Embryonic facial prominence (tissue), 1 donor: Measurements from ENCODE around the gene ARG2.

Experiments used
- DNase-seq: peaks from one replicate; pipeline ENCODE4 v3.0.0-alpha.2; 2016; ENCODE audit errors: extremely low spot score

Gene ARG2

DNA sequence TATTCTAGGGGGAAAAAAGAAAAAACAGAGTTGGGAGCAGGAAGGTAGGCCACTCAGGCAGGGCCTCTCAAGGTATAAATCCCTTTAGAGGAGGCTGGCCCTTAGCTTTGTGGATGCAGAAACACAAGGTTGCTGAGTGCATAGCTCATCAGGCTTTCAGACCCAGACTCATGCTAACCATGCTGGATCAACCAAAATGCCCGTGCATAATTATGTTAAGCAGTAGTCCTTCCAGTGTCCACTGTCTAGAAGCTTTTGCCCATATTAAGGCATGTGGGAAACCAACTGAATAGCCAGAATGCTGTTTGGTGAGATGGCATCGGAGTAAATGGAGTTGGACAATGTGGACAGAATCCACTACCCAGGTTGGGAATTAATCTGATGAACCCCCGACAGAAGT lies 18.9 kb downstream of the ARG2 start:
- DNase-seq = no peak

DNA sequence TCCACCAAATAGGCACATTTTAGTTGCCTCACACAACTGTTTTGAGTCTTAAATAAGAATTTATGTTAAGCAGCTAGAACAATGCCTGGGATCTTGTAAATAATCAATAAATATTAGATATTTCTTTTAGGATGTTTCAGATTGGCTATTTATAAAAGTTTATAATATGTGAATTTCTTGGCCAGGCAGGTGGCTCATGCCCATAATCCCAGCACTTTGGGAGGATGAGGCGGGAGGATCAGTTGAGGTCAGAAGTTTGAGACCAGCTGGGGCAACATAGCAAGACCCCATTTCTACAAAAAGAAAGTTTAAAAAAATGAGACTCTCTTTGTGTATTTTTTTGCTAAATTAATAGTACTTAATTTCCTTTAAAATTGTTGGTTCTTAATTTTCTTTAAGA lies 21.8 kb downstream of the ARG2 start:
- DNase-seq = no peak

DNA sequence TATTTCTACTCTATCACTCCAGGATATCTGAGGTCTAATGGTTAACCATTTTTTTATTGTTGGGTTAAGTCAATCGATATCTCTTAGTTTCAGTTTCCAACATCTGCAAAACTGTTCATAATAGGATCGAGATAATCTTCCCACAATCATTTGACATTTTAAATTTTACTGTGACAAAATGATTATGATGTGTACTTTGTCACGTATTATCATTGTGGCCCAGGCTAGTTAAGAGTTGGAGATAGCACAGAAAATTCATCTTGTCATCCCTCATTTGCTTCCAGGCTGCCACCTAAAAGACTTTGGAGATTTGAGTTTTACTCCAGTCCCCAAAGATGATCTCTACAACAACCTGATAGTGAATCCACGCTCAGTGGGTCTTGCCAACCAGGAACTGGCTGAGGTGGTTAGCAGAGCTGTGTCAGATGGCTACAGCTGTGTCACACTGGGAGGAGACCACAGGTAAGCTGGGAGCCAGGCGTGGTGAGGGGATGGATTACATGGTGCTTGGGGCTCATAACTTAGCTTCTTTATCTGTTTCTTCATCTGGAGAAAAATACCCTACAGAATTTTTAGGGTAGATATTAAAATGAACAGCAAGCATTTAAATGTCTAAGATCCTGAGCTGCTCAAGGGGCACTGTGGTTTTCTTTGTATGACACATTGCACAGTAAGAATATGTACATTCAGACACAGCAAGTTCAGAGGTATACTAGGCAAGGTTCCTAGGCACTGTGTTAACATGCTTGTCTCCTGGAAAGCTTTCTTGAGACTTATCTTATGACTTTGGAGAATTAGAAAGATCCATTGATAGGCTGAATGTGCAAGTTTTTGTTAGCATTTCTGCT lies 22.4 kb downstream of the ARG2 start:
- no peak for DNase-seq

DNA sequence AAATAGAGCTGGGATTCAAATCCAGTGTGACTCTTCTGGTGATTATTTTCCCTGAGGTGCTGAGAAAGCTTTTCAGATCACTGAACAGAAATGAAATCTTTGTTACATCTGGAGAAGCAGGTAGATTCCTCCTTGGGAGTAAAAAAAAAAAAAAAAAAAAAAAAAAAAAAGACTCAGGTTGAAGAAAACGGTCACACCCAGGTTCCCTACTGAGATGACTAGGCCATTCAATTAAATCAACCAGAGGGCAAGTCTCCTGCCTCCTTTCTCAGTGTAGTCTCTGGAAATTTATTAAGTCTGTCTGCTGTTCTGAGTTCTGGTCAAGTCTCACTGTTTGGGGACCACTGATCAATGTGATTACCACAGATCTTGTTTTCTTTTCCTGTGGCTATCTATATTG lies 24.0 kb downstream of the ARG2 start:
- no peak for DNase-seq

DNA sequence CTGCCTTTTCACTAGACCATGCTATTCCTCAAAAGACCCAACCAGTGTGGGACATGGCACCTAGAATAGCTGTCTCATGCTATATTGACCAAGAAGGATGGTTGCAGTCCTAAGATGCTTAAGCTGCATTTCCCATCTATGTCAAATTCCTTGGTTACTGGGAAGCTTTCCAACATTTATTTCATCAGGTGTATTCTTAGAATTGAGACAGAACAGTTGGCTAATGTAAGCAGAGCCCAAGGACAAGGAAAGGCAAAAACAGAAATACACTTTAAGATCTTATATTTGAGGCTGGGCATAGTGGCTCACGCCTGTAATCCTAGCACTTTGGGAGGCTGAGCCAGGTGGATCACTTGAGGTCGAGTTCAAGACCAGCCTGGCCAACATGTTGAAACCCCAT lies 24.7 kb downstream of the ARG2 start:
- DNase-seq = no peak

DNA sequence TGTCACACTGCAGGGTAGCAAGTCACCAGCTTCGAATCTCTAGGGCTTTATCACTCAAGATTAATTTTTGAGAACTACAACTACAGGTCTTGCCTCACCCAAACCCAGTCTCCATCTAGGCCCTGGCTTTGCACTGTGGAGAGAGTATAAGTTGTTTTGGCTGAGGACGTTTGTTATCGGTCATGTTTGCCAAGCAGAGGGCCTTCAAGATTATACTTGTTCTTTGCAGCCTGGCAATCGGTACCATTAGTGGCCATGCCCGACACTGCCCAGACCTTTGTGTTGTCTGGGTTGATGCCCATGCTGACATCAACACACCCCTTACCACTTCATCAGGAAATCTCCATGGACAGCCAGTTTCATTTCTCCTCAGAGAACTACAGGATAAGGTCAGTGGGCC lies 25.7 kb downstream of the ARG2 start:
- DNase-seq = no peak

DNA sequence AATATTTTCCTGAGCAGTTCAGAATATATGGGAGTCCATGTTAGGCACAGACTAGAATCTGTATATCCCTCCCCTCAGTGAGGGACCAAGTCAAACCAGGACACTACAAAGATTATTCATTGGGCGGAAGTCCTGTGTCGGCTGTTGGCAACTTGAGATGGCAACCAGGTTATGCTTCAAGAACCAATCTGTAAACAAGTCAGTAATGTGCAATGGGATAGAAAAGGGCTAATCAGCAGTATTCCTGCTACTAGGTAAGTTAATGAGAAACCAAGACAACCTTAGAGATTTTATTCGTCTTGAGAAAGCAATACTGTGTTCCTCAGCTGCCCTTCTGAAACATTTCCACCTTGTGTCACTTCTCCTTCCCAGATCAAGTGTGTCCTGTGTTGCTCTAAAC lies 26.4 kb downstream of the ARG2 start:
- DNase-seq = no peak

DNA sequence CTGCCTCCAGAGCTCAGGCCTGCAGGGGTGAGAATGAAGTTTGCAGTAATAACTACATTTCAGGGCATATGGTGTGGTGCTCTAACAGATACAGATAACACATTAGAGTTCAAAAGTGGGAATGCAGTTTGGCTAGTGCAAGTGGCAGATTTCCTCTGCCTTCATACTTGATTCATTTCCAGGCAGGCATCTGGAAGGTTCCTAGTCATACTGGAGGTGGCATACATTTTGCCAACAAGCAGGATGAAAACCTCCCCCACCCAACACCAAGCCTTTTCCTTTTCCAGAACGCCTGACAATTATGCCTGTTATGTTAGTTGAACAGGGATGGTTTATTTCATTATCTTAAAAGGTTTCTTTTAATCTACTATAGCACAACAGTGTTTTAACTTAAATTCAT lies 30.4 kb downstream of the ARG2 start:
- DNase-seq = no peak

DNA sequence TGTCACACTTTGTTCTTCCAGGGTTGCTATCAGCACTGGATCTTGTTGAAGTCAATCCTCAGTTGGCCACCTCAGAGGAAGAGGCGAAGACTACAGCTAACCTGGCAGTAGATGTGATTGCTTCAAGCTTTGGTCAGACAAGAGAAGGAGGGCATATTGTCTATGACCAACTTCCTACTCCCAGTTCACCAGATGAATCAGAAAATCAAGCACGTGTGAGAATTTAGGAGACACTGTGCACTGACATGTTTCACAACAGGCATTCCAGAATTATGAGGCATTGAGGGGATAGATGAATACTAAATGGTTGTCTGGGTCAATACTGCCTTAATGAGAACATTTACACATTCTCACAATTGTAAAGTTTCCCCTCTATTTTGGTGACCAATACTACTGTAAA lies 31.0 kb downstream of the ARG2 start:
- DNase-seq = no peak

DNA sequence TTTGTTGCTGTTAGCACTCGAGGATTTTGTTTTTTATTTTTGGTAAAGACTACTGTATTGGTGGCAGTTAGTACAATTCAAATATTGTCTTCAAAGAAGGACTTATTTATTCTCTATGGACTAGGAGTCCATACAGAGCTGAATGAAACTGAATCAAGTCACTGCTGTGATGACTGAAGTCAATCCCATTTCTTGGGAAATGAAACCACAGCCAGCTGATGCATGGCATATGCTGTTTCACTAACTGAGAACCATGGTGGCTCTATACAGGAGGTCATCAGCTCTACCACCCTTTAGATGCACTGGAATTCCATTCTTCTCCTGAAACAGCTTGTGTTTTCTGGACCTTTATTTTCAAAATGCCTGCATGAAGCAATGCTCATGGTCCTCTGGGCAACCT lies 32.5 kb downstream of the ARG2 start:
- no peak for DNase-seq

DNA sequence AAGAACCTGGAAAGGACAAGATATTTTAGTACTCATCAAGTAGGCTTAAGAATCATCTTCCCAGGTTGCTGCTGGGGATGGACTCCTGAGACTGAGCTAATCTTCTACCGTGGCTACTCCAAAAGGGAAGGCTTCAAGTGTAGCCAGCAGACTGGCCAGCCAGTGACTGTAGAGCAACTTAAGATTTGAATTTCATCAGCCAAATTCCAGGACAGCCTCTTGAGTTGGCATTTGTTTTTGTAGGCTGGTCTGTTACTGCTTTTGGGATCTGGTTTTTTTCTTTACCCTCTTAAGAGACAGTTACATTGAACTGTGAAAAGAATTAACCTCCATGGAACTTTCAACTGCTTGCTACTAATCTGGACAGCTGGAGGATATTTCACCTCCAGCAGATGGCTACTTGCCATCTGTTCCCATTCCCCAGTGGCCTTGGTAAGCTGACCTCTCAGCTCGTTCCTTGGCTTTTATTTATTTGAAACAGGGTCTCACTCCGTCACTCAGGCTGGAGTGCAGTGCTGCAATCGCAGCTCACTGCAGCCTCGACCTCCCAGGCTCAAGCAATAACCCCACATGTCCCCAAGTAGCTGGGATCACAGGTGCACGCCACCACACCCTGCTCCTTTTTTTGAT lies 34.0 kb downstream of the ARG2 start:
- no peak for DNase-seq

DNA sequence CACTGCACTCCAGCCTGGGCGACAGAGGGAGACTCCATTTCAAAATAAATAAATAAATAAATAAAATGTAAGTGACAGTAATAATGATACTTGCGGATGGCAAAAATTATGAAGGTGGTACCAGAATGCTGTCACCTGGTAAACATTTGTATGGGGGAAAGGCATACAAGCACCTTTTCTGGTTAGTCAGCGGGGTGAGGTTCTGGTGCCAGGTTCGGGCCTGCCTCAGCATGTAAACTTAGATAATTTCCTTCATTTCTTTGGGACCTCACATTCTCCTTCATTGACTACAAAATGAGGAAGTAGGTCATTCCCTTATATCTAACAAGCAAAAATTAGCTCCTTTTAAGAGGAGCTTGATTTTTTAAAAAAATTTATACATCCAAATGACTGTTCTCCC lies 43.9 kb downstream of the ARG2 start:
- no peak for DNase-seq

DNA sequence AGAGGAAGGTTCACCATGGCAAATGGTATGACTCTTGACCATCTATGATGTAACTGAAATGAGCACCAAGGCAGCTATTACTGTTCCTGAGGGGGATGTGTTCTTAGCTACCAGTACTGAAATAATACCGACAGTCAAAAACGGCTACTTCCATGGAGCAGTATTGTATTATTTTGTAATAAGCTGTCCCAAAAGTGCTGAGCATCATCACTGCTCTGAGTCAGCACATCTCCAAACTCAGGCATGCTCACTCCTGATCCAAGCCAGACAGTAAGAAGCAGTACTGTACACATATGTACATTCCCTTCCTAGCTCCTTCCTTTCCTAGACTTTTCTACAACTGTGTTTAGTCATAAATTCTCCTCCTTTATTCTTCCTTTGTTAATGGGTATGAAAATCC lies 46.1 kb downstream of the ARG2 start:
- DNase-seq = no peak

DNA sequence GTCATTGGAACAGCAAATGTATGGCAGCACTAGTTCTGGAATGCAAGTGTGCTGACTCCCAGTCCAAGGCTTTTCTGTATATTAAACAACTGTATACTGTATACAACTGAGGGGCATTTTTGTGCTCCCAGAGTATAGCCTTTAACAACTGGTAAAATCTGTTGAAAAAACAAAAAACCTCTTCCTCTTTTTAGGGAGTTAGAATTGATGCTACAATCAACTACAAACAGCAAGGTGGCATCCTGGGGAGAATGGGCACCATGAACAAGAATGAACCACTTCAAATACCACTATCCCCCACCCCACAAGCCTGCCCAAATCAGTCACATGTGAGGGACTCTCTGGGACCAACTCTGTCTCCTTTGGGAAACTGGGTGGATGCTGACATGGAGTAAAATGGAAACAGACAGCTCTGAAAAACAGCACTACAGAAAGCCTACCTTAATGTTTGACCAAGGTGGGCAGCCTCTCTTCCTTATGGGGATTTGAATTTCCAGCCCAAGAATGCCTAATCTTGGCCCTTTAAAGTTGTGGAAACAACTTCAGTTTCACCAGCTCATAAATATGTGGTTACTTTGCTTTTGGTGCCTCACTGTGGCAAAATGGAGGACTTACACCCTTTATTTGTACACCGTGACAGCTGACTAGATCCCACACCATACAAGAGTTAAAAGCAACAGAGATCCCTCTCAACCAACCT lies 47.2 kb downstream of the ARG2 start:
- no peak for DNase-seq

DNA sequence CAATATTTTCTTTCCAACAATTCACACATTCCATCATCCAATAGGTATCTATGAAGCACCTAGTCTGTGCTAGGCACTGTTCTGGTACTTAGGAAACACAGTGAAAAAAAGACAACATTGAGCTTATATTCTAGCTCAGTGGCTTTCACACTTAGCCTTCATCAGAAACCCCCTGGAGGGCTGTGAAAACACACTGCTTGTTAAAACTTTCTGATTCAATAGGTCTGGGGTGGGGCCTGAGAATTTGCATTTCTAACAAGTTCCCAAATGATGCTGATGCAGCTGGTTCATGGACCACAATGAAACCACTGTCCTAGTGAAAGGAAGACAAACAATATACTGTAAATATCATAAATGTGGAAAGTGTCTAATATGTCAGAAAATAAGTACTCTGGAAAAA lies 48.8 kb downstream of the ARG2 start:
- no peak for DNase-seq

DNA sequence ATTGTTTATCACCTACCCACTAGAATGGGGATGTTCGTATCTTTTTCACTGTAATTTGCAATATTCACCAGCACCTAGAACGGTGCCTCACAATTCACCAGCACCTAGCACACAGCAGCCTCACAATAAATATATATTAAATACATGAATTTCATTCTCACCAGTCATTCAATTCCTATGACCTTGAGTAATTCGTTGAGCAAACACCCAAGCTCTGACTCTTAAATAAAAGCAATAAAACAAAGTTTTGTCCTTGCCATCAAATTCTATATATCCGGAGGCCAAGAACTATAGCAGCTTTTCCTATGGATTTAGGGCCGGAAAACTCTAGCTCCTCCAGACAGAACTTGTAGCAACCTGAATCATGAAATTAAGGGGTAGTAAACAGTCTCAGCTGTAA lies 53.7 kb downstream of the ARG2 start:
- DNase-seq = no peak

DNA sequence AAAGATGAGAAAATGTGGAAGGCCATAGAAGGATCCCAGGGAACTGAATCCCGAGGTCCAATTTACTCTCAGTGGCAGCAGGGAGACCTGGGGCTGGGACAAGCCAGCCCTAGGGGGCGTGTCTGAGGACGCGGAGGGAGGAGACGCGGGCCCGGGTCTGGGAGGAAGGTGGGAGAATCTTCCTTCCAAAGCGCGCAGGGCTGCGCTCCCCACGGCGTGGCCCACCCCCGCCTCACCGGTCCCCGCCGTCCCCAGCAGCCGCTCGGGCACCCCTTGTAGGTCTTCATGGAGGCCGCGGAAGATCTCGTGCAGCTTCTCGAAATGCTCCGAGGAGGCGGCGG lies 54.4 kb downstream of the ARG2 start:
- no peak for DNase-seq

DNA sequence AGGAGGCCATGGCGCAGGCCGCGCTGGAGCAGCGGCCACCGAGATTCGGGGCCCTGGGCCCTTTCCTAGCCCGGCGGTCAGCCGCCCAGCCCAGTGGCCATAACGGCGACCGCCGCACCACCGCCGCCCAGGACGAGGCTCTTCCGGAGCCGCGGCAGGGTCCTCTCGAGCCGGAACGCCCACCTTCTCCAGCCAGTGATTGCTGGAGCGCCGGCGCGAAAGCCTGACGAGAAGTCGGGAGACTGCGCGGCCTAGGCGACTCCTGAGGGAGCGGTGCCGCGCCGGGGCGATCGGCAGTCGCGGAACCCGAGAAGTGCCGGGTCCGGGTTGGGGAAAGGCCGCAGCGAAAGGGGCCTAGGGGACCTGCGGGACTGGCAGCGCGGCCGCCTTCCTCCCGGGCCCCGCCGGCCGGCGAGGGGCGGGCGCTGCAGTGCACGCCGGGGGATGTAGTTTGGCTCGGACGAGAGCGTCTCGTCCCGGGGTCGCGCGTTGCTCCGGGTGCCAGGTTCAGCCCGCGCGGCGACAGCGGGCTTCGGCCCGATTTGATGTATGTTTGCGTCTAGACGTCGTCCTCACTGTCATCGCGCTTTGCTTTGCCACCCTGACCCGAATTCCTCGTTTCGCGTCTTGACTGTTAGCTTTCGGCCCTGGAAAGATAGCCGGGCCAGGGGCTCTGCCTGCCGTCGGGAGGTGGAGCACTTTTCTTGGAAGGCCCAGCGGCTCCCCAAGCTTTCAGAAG lies 54.9 kb downstream of the ARG2 start, which contains the start of gene VTI1B:
Gene VTI1B (minus strand): TSS at position 153 of the 739 bp plus-strand sequence. CDS start 143 bp downstream, at position 10.
- DNase-seq = peak; percentile 69

DNA sequence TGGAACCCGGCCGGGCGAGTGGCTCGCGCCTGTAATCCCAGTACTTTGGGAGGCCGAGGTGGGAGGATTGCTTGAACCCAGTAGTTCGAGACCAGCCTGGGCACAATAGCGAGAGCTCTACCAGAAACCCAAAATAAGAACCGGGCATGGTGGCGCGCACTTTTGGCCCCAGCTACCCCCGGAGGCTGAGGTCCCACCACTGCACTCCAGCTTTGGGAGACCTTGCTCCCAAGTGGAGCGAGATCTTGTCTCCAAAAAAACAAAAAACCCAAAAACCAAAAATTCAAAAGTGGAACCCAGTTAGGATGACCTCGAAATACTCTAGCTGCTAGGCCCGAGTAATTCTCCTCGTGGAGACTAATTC lies 55.5 kb downstream of the ARG2 start:
- no peak for DNase-seq

DNA sequence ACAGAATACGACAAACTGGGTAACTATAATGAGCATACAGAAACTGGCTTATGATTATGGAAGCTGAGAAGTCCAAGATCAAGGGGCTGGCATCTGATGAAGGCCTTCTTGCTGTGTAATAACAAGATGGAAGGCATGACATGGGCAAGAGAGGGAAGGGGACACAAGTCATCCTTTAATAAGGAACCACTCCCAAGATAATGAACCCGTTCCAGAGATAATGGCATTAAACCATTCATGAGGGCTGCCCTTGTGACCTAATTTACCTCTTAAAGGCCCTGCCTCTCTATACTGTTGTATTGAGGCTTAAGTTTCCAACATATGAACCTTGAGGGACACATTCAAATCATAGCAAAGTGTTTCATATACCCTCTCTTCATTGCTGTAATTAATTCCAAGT lies 59.3 kb downstream of the ARG2 start:
- no peak for DNase-seq

DNA sequence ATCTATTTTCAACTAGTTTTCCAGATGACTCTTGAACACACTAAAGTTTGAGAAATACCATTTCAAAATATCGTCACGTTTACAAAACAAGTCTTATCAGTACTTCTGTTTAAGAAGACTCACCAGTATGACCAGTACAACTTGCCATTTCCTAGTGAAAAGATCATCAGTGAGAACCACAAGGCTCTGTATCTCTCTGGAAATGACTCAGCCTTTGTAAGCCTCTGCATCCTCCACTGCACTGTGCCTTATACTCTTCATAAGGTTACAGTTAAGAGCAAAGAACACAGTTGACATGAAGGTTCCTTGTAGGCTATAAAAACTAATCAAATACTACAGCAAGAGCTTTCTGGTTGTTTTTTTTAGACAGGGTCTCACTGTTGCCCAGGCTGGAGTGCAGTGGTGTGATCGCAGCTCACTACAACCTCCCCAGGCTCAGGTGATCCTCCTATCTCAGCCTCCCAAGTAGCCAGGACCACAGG lies 60.4 kb downstream of the ARG2 start:
- DNase-seq = no peak

DNA sequence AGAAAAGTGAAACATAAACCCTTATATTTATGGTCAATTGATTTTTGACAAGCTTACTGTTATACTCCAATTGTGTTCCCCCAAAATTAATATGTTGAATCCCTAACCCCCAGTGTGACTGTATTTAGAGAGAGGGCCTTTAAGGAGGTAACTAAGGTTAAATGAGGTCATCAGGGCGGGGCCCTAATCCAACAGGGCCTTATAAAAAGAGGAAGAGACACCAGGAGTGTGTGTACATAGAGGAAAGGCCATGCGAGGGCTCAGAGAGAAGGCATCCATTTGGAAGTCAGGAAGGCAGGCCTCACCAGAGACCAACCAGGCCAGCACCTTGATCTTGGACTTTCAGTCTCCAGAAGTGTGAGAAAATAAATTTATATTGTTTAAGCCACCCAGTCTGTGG lies 61.2 kb downstream of the ARG2 start:
- no peak for DNase-seq
